ENCODE data around the gene PRR23E. TPM values are rescaled to one million over a fixed set of nuclear protein-coding genes. Genes with fewer than 3 reads are reported as not detected.
A peak's percentile ranks its signal among the peaks of the same experiment; 100 is the strongest.

The PRR23E gene
- total RNA-seq, 2 donors from 2014 or later = not detected

DNA sequence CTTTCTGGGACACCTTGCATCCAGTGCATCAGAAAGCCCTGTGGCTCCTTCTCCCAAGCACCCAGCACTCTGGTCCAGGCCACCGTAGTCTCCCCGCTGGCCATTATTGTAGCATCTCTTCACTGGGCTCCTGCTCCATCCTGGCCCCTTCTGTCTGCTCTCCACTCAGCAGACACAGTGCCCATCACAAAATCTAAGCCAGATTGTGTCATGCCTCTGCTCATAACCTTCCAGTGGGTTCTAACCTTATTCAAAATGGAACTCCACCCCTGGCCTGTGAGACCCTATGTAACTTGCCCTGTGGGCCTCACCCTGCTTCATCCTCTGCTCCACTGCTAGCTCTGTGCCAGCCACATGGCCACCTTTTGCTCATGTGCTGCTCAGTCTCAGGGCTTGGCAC, 31.7 kb upstream of the PRR23E start:
- no peaks in the 10 kb centered on the region for H3K9me3 Mint-ChIP-seq
- H3K27ac Mint-ChIP-seq = no peak overlapping the region
- Histone ChIP-seq H3K27ac (ENCODE audit: low read depth, low read length) (no peak overlapping the region), H3K9ac (ENCODE audit: extremely low read depth, low read length, poor library complexity, severe bottlenecking) (no peak overlapping the region), H3K9me3 (ENCODE audit: control insufficient read depth, low read length) (no peaks in the 10 kb centered on the region), H3K4me3 (ENCODE audit: low read length) (no peak overlapping the region), H3K4me1 (ENCODE audit: control insufficient read depth, insufficient read depth, low read length) (no peaks in the 10 kb centered on the region), H3K36me3 (ENCODE audit: control insufficient read depth, insufficient read depth, low read length) (no peaks in the 10 kb centered on the region), H3K27me3 (ENCODE audit: control insufficient read depth, insufficient read depth, low read length, poor library complexity, severe bottlenecking) (peaks cover 4% of the 10 kb centered on the region)
- H3K4me3 Mint-ChIP-seq = no peak overlapping the region
- H3K4me1 Mint-ChIP-seq = no peaks in the 10 kb centered on the region
- no peak for DNase-seq
- WGBS, 2 experiments (ENCODE audit: insufficient coverage in 1 of 2, insufficient read length in 1 of 2) = 90 to 96% methylated on average over 2 of the region's 2 CpGs
- H3K36me3 Mint-ChIP-seq (ENCODE audit: low read depth) = no peaks in the 10 kb centered on the region
- peaks cover 6% of the 10 kb centered on the region for H3K27me3 Mint-ChIP-seq (ENCODE audit: insufficient read depth)
- TF ChIP-seq, protein P1, sequence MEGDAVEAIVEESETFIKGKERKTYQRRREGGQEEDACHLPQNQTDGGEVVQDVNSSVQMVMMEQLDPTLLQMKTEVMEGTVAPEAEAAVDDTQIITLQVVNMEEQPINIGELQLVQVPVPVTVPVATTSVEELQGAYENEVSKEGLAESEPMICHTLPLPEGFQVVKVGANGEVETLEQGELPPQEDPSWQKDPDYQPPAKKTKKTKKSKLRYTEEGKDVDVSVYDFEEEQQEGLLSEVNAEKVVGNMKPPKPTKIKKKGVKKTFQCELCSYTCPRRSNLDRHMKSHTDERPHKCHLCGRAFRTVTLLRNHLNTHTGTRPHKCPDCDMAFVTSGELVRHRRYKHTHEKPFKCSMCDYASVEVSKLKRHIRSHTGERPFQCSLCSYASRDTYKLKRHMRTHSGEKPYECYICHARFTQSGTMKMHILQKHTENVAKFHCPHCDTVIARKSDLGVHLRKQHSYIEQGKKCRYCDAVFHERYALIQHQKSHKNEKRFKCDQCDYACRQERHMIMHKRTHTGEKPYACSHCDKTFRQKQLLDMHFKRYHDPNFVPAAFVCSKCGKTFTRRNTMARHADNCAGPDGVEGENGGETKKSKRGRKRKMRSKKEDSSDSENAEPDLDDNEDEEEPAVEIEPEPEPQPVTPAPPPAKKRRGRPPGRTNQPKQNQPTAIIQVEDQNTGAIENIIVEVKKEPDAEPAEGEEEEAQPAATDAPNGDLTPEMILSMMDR (conservative IDR thresholded peaks at IDR 0.05) = no peak

GRCh38 chr3:127161973-127162579, 30.9 kb upstream of the PRR23E start:
- no peak overlapping the region for H3K27ac ChIP-seq (ENCODE audit: low read depth, low read length)
- TF ChIP-seq, protein P1 (conservative IDR thresholded peaks at IDR 0.05) = no peak
- no peaks in the 10 kb centered on the region for H3K36me3 ChIP-seq (ENCODE audit: control insufficient read depth, insufficient read depth, low read length)
- H3K27ac Mint-ChIP-seq = no peak overlapping the region
- WGBS, 2 experiments (ENCODE audit: insufficient coverage in 1 of 2, insufficient read length in 1 of 2) = 84 to 87% methylated on average over 2 of the region's 2 CpGs
- H3K27me3 ChIP-seq (ENCODE audit: control insufficient read depth, insufficient read depth, low read length, poor library complexity, severe bottlenecking) = peaks cover 4% of the 10 kb centered on the region
- no peak for DNase-seq
- no peaks in the 10 kb centered on the region for H3K4me1 ChIP-seq (ENCODE audit: control insufficient read depth, insufficient read depth, low read length)
- no peaks in the 10 kb centered on the region for H3K4me1 Mint-ChIP-seq
- no peaks in the 10 kb centered on the region for H3K9me3 ChIP-seq (ENCODE audit: control insufficient read depth, low read length)
- H3K9me3 Mint-ChIP-seq = no peaks in the 10 kb centered on the region
- H3K36me3 Mint-ChIP-seq (ENCODE audit: low read depth) = no peaks in the 10 kb centered on the region
- no peak overlapping the region for H3K9ac ChIP-seq (ENCODE audit: extremely low read depth, low read length, poor library complexity, severe bottlenecking)
- no peak overlapping the region for H3K4me3 ChIP-seq (ENCODE audit: low read length)
- no peak overlapping the region for H3K4me3 Mint-ChIP-seq
- peaks cover 5% of the 10 kb centered on the region for H3K27me3 Mint-ChIP-seq (ENCODE audit: insufficient read depth)

DNA sequence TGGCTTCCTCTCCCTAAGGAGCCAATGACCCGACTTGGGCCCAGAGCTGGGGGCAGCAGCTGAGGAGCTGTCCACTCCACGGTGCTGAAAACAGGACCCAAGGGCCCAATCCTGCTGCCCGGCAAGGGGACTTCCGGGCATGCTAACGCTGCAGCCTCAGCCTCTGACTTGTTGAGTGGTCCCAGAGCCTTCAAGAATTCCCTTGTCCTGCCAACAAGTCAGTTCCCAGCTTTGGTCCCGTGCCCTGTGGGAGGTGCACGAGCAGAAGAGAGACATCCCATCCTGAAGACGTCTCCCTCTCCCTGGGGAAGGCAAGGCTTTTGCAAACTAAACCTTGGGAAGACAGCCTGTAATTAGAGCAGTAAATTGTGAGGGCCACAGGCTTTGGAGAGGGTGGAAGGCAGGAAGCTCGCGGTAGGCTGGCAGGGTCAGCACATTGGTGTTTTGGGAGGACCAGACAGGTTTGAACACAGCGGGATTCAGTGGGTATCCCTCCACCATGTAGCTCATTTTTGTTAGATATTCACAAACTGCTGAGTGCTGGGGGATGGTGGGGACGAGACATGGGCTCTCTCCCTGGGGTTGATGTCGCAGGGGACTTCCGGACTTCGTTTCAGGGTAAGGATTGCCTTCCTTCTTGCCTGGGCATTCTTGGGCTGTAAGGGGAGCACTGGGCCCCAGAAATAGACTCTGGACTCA, 29.8 kb upstream of the PRR23E start:
- Mint-ChIP-seq H3K4me3 (no peak overlapping the region), H3K27me3 (ENCODE audit: insufficient read depth) (peaks cover 5% of the 10 kb centered on the region), H3K36me3 (ENCODE audit: low read depth) (no peaks in the 10 kb centered on the region), H3K4me1 (no peaks in the 10 kb centered on the region), H3K9me3 (no peaks in the 10 kb centered on the region), H3K27ac (no peak overlapping the region)
- Histone ChIP-seq H3K9ac (ENCODE audit: extremely low read depth, low read length, poor library complexity, severe bottlenecking) (no peak overlapping the region), H3K4me3 (ENCODE audit: low read length) (no peak overlapping the region), H3K27ac (ENCODE audit: low read depth, low read length) (no peak overlapping the region), H3K4me1 (ENCODE audit: control insufficient read depth, insufficient read depth, low read length) (no peaks in the 10 kb centered on the region), H3K27me3 (ENCODE audit: control insufficient read depth, insufficient read depth, low read length, poor library complexity, severe bottlenecking) (peaks cover 4% of the 10 kb centered on the region), H3K36me3 (ENCODE audit: control insufficient read depth, insufficient read depth, low read length) (no peaks in the 10 kb centered on the region), H3K9me3 (ENCODE audit: control insufficient read depth, low read length) (no peaks in the 10 kb centered on the region)
- 53 to 65% methylated on average over 14 to 15 of the region's 15 CpGs for WGBS, 2 experiments (ENCODE audit: insufficient coverage in 1 of 2, insufficient read length in 1 of 2)
- TF ChIP-seq, protein P1 (conservative IDR thresholded peaks at IDR 0.05) = no peak
- DNase-seq = peak; percentile 89

Data from endodermal cell (in vitro differentiated cells).